ENCODE measurements around the gene LTBP3. TPM values are rescaled to one million over a fixed set of nuclear protein-coding genes. Genes with fewer than 3 reads are reported as not detected.

LTBP3 gene
- total RNA-seq, 3 donors from 2014 or later = 63.0 to 98.9 (median 95.7) TPM

GRCh38 chr11:65573391-65574079 lies 15.4 kb upstream of the LTBP3 start:
- Histone ChIP-seq H3K27me3 (no peaks in the 10 kb centered on the region), H3K4me3 (peak overlapping the region; percentile 60 to 91 (median 75)), H3K27ac (peak overlapping the region; percentile 96 to 97), H3K4me1 (peaks cover 44 to 47% of the 10 kb centered on the region in 2 donors), H3K9me3 (no peaks in the 10 kb centered on the region), H3K36me3 (no peaks in the 10 kb centered on the region)
- intact Hi-C loops (cut with DNase I; ENCODE audit: low total_unique reads) = no loop called here
- no peak for TF ChIP-seq POLR2A (IDR thresholded peaks at IDR 0.05)
- no peak for TF ChIP-seq POLR2AphosphoS5 (IDR thresholded peaks at IDR 0.05)
- no peak for TF ChIP-seq CTCF (IDR thresholded peaks at IDR 0.05)
- no peak for DNase-seq (ENCODE audit: low spot score in 2 of 2)

- Histone ChIP-seq H3K9me3 (no peaks in the 10 kb centered on the region), H3K4me1 (peaks cover 44 to 48% of the 10 kb centered on the region in 2 donors), H3K27ac (peak within 1 kb of the TSS; percentile 96 to 97), H3K27me3 (no peaks in the 10 kb centered on the region), H3K36me3 (no peaks in the 10 kb centered on the region), H3K4me3 (peak within 1 kb of the TSS; percentile 60 to 91 (median 75))
- TF ChIP-seq CTCF (IDR thresholded peaks at IDR 0.05) = no peak
- TF ChIP-seq POLR2A (IDR thresholded peaks at IDR 0.05) = no peak
- TF ChIP-seq POLR2AphosphoS5 (IDR thresholded peaks at IDR 0.05) = peak in 1 of 3 donors; percentile 23
- intact Hi-C loops (cut with DNase I; ENCODE audit: low total_unique reads) = no loop called here
- DNase-seq (ENCODE audit: low spot score in 2 of 2) = peak; percentile 86 to 89
Measured at GRCh38 chr11:65572356-65573051, 14.3 kb upstream of the LTBP3 start, which contains the start of gene FAM89B. TSS of gene FAM89B (plus strand) at chr11:65572538. CDS start at chr11:65572670, 132 bp downstream.

GRCh38 chr11:65571940-65572339 lies 13.8 kb upstream of the LTBP3 start:
- H3K27me3 ChIP-seq = no peaks in the 10 kb centered on the region
- no peak for DNase-seq (ENCODE audit: low spot score in 2 of 2)
- peak overlapping the region; percentile 96 to 97 for H3K27ac ChIP-seq
- H3K9me3 ChIP-seq = no peaks in the 10 kb centered on the region
- peak overlapping the region; percentile 60 to 91 (median 75) for H3K4me3 ChIP-seq
- peaks cover 41 to 42% of the 10 kb centered on the region in 2 donors for H3K4me1 ChIP-seq
- peak in 1 of 3 donors; percentile 6 for TF ChIP-seq POLR2AphosphoS5 (IDR thresholded peaks at IDR 0.05)
- TF ChIP-seq POLR2A (IDR thresholded peaks at IDR 0.05) = no peak
- peak in 2 of 3 donors; percentile 13 to 61 for TF ChIP-seq CTCF (IDR thresholded peaks at IDR 0.05)
- H3K36me3 ChIP-seq = no peaks in the 10 kb centered on the region
- intact Hi-C loops (cut with DNase I; ENCODE audit: low total_unique reads) = no loop called here

- intact Hi-C loops (cut with DNase I; ENCODE audit: low total_unique reads) = no loop called here
- TF ChIP-seq POLR2AphosphoS5 (IDR thresholded peaks at IDR 0.05) (no peak), POLR2A (IDR thresholded peaks at IDR 0.05) (no peak), CTCF (IDR thresholded peaks at IDR 0.05) (no peak)
- H3K4me3 ChIP-seq = peak overlapping the region; percentile 75 to 91 (median 77)
- H3K36me3 ChIP-seq = no peaks in the 10 kb centered on the region
- DNase-seq (ENCODE audit: low spot score in 2 of 2) = no peak
- peak overlapping the region; percentile 96 to 97 for H3K27ac ChIP-seq
- peaks cover 37% of the 10 kb centered on the region in 2 donors for H3K4me1 ChIP-seq
- no peaks in the 10 kb centered on the region for H3K27me3 ChIP-seq
- no peaks in the 10 kb centered on the region for H3K9me3 ChIP-seq
Measured at GRCh38 chr11:65571420-65571819, 13.3 kb upstream of the LTBP3 start.
